Measurements from ENCODE around the gene RXFP1.

RXFP1 gene

GRCh38 chr4:158521484-158522088 is at the start of gene RXFP1:
Gene RXFP1, plus strand, starts transcription at chr4:158521882. Its CDS starts 95 bp downstream, at chr4:158521977.
- DNase-seq, result no peak

- DNase-seq, result no peak
Observed at GRCh38 chr4:158481811-158482210, 39.9 kb upstream of the RXFP1 start.

- no peak for DNase-seq
Observed at GRCh38 chr4:158484173-158484885, 37.4 kb upstream of the RXFP1 start.

GRCh38 chr4:158490629-158491028 is 31.1 kb upstream of the RXFP1 start:
- no peak for DNase-seq

- DNase-seq, result no peak
Observed at GRCh38 chr4:158492391-158492790, 29.3 kb upstream of the RXFP1 start.

GRCh38 chr4:158496030-158496741 is 25.5 kb upstream of the RXFP1 start:
- peak; percentile 37 for DNase-seq

DNA sequence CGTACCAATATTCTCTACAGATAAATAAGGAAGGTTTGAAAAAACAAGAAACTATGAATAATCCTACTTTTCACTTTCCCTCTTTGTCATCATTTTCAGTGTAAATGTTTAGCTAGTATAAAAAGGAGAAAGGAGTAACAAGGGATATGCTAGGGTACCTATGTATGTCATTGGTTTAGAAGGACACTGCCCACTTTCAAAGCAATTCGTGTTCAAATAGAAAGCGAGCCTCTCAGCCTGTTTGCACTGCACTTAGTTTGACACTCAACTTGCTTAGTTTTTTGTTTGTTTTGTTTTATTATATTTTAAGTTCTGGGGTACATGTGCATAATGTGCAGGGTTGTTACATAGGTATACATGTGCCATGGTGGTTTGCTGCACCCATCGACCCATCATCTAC is 21.6 kb upstream of the RXFP1 start:
- DNase-seq, result no peak

DNA sequence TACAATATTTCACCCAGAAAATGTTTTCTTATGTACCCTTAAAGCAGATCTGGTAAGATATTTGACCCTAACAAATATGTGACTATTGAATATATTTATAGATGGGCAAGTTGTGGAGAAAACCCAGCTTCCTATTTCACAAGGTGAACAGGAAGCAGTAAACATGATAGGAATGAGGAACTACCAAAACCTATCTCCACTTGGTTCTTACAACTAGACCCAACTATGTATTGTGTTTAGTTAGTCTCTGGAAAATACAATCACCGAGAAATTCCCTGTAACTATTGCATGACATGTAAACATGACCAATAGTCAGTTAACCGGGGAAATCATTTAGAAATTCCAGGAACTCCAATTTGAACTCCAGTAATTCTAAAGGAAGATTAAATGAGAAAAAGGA is 8.4 kb upstream of the RXFP1 start:
- DNase-seq, result no peak

GRCh38 chr4:158519226-158519625 is 2.5 kb upstream of the RXFP1 start:
- no peak for DNase-seq

DNA sequence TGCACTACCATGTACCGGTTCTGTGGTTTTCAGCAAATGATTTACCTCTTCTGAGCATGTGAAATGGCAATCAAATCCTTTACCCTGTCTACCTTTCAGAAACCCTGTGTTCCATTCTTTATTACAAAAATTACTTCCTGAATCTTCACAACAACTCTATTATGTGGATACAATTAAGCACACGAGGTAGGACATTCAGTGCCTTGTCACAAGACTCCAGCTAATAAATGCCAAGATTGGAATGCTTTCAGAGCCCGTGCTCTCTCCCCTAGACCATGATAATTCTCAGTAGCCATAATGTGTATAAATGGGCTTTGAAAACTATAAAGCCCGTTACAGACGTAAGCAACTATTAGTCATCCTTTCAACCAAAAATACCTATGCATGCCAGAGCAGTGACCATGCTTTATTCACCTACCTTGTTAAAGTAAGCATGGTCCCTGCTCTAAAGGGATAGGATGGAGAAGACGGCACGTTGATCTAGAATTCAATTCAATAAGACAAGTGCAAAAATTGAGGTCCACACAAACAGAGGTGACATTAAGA is 2.4 kb downstream of the RXFP1 start:
- DNase-seq, result no peak

- no peak for DNase-seq
Observed at GRCh38 chr4:158527516-158527915, 5.8 kb downstream of the RXFP1 start.

- DNase-seq, result no peak
Observed at GRCh38 chr4:158529505-158529904, 7.8 kb downstream of the RXFP1 start.

- no peak for DNase-seq
Observed at GRCh38 chr4:158530381-158530780, 8.7 kb downstream of the RXFP1 start.

DNA sequence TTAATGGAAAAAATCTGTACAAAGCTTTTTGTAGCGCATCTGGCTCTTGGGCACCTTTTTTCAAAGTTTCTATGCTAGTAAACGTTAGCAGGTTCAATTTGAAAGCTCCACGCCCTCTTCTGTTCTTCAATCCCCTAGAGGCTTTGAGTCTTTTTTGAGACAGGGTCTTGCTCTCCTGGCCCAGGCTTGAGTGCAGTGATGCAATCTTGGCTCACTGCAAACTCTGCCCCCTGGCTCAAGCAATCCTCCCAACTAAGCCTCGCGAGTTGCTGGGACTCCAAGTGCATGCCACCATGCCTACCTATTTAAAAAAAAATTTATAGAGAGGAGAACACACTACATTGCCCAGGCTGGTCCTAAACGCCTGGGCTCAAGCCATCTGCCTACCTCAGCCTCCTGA is 9.2 kb downstream of the RXFP1 start:
- DNase-seq, result no peak

DNA sequence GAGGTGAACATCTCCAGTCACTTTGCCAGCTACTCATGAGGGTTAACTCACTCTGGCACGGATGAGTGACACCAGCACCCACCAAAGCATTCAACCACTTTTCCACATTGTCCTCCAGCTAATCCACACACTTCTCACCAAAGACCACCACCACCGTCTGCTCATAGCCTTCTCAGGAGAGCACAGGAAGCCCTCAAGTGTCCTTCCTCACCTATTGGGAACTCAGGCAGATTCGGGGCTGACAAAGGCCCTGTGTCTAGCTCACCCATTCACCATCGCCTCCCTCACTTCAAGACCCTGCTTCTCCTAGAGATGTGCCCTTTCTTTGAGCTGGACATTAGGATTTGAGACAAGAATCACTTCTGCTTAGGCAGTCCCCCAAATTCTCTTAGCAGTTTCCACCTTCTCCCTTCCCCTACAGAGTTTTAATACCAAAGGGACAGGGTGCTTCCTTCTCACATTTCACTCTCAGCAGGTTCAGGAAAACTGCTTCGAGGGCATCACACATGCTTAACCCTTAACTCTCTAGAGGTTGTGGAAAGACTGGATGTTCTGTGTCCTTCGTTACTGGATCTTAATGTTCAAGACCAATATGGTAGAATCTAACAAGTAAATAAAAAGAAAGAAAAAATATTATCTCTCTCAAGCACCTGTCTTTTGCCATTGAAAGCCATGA is 11.0 kb downstream of the RXFP1 start:
- DNase-seq, result no peak

DNA sequence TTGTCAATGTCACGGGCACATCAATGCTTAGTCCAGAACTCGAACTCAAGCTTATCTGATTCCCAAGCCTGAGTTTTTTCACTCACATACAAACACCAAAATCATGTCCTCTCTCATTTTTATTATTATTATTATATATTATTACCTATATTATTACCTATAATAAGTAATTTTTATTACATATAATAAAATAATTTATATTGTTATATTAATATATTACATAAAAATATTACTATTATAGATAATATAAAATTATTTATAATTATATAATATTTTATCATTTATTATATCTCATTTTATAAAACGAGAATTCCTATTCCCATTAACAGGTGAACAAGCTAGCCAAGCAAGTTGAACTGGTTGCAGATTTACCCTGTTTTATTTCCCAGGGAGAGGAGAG is 13.0 kb downstream of the RXFP1 start:
- DNase-seq, result no peak

DNA sequence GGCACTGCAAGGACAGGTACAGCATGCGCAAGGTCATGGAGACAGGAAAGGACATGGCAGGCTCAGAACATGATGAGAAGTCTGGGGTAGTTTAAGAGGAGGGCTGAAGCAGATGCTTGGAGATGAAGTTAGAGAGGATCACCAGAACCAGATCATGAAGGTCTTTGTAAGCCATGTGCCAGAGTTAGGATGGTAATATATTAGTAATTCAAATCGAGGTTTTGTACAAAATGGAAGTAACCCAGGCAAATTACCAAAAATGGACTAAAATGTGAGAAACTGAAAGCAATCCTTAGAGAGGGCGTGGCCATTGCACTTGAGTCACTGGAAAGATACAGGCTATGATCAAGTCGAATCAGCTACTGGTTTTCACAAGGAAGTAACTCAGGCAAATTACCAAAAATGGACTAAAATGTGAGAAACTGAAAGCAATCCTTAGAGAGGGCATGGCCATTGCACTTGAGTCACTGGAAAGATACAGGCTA is 13.5 kb downstream of the RXFP1 start:
- peak; percentile 22 for DNase-seq

GRCh38 chr4:158536833-158537232 is 15.2 kb downstream of the RXFP1 start:
- DNase-seq, result no peak

DNA sequence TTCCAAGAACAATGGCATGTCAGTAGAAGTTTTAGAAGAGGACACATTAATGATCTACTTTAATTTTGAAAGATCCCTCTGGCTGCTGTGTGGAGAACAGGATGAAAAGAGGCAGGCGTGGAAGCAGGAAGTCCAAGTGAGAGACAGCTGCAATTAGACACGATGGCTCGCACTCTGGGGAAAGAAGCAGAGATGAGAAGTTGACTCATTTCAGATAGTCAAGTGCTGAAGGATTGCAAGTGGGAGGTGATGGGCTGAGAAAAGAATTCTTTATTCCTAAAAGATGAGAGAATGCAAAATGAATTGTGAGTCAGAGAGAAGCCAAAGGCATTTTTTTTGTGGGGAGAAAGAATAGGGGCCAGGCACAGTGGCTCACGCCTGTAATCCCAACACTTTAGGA is 16.5 kb downstream of the RXFP1 start:
- DNase-seq, result no peak

GRCh38 chr4:158538911-158539310 is 17.2 kb downstream of the RXFP1 start:
- DNase-seq, result no peak

DNA sequence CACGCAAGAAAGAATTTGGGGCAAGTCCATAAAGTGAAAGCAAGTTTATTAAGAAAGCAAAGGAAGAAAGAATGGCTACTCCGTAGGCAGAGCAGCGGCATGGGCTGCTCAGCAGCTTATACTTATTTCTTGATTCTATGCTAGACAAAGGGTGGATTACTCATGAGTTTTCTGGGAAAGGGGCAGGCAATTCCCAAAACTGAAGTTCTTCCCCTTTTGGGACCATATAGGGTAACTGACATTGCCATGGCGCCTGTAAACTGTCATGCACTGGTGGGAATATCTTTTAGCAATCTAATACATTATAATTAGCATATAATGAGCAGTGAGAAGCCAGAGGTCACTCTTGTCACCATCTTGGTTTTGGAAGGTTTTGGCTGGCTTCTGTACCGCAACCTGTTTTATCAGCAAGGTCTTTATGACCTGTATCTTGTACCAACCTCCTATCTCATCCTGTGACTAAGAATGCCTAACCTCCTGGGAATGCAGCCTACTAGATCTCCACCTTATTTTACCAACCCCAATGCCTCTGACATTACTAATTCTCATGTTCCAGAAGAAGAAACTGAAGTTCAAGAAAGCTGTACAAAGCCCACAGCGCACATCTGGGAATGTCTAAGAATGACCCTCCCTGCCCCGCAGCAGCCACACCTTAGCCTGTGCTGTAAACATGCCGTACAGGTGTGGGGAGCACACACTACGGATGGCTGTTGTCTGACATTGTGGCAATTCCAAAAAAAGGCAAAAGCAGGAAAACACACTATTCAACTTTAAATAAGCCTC is 18.6 kb downstream of the RXFP1 start:
- no peak for DNase-seq

DNA sequence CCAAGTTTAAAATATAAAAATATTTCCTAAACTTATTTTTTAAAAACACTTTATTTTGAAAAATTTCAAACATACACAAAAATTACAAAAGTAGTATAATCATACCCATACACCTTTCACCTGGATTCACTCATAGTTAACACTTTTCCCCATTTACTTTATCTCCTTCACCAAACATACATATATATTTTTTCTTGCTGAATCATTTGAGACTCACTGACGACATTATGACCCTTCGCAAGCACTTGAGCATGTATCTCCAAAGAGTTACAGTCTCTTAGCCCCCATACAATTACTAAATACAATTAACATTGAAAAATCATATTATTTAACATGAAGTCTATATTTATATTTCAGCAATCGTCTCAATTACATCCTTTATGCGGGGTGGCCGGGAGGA is 19.8 kb downstream of the RXFP1 start:
- no peak for DNase-seq

All from activated CD4-positive, alpha-beta T cell treated with anti-CD3 and anti-CD28 coated beads, Interleukin-2, Interleukin-6, amounts not matched to agents 100 ng/mL and 50 ng/mL, durations not matched to agents 16 hours and 8 hours (primary cell).